OCI-LY3 (cell line): ENCODE results near the gene FICD.

ENCODE experiments used
- EZH2phosphoT487 ChIP-seq: fragments of 200-600 bp; shearing (Covaris generic); IDR thresholded peaks from 2 replicates; pipeline ENCODE4 v1.6.1; 2018; ENCODE audit warnings: antibody characterized with exemption, mixed run types, low read depth
- TF ChIP-seq, protein P1 (sequence below): fragments of 200-600, 300-600 bp; sonication (generic); IDR thresholded peaks from 2 replicates; pipeline ENCODE4 v1.5.1; 2014; ENCODE audit warnings: antibody characterized with exemption, low read length, low read depth

DNA sequence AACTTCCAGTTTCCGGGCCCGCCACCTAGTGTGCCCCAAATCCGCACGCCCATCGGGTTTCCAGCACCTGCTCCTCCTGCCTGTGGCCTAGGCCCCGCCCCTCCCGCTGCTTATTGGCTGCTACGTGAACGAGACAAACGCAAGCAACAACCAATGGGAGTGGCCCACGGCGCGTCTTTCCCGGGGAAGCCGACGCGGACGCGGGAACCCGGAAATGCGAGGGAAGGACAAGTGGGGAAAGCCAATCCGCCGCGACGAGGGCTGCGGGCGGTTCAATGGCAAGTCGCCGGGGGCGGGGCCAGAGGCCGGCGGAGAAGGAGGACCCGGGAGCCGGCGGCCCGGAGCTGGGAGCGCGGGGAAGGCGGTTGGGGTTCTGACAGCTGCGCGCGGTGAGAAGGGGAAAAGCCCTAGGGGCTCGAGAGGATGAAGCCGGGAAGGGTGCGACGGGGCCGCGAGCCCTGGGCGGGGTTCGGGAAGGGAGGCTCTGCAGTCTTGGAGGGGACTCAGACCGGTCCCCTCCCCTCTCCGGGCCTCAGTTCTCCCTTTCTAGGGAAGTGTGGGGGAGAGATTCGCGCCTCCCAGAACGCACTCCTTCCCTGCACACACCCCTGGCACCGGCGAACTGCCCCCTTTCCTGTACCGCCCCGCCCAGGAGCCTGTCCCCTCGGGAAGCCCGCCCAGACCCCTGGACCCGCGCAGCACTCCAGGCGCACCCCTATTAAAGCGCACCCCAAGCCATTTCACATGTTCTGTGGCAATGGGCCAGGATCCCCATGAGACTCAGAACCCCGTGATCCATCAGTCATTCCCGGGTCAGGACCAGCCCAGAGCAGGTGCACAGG, at the start of gene FICD:
- TF ChIP-seq, protein P1, sequence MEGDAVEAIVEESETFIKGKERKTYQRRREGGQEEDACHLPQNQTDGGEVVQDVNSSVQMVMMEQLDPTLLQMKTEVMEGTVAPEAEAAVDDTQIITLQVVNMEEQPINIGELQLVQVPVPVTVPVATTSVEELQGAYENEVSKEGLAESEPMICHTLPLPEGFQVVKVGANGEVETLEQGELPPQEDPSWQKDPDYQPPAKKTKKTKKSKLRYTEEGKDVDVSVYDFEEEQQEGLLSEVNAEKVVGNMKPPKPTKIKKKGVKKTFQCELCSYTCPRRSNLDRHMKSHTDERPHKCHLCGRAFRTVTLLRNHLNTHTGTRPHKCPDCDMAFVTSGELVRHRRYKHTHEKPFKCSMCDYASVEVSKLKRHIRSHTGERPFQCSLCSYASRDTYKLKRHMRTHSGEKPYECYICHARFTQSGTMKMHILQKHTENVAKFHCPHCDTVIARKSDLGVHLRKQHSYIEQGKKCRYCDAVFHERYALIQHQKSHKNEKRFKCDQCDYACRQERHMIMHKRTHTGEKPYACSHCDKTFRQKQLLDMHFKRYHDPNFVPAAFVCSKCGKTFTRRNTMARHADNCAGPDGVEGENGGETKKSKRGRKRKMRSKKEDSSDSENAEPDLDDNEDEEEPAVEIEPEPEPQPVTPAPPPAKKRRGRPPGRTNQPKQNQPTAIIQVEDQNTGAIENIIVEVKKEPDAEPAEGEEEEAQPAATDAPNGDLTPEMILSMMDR: no peak
- no peak for TF ChIP-seq EZH2phosphoT487
